ENCODE measurements around the gene SMIM7. TPM values are rescaled to one million over a fixed set of nuclear protein-coding genes. Genes with fewer than 3 reads are reported as not detected.

Gene SMIM7
- total RNA-seq, 2 experiments from 2014 or later = 44.3 to 47.4 TPM

GRCh38 chr19:16605553-16605994 lies 54.4 kb downstream of the SMIM7 start:
- Histone ChIP-seq H3K4me3 (ENCODE audit: low read length) (no peak overlapping the region), H3K27ac (ENCODE audit: low read depth in 1 of 2, low read length in 2 of 2) (no peak overlapping the region), H3K27me3 (ENCODE audit: control insufficient read depth in 1 of 2, insufficient read depth in 2 of 2, low read length in 2 of 2) (no peaks in the 10 kb centered on the region), H3K36me3 (ENCODE audit: insufficient read depth, low read length) (peaks cover 13% of the 10 kb centered on the region), H3K9me3 (ENCODE audit: control insufficient read depth in 1 of 2, insufficient read depth in 1 of 2, low read length in 2 of 2) (no peaks in the 10 kb centered on the region), H3K4me1 (ENCODE audit: insufficient read depth, low read length) (peaks cover 20% of the 10 kb centered on the region)
- DNase-seq = no peak
- no peak overlapping the region for H3K4me3 Mint-ChIP-seq
- peak overlapping the region; percentile 52 for H3K27ac Mint-ChIP-seq
- ChIA-PET CTCF (no interaction called here), POLR2A (no interaction called here)
- no peaks in the 10 kb centered on the region for H3K27me3 Mint-ChIP-seq
- H3K36me3 Mint-ChIP-seq (ENCODE audit: low read depth) = peaks cover 6% of the 10 kb centered on the region
- H3K4me1 Mint-ChIP-seq (ENCODE audit: low read depth) = peaks cover 51% of the 10 kb centered on the region
- intact Hi-C loops (cut with DNase I, micrococcal nuclease) = no loop called here
- TF ChIP-seq CTCF (IDR thresholded peaks at IDR 0.05) = no peak
- no peak for ATAC-seq (ENCODE audit: poor library complexity)
- H3K9me3 Mint-ChIP-seq = no peaks in the 10 kb centered on the region

- DNase-seq (no peak), ATAC-seq (ENCODE audit: poor library complexity) (no peak)
- Mint-ChIP-seq H3K4me1 (ENCODE audit: low read depth) (peaks cover 53% of the 10 kb centered on the region), H3K27ac (peak overlapping the region; percentile 52), H3K4me3 (no peak overlapping the region), H3K27me3 (no peaks in the 10 kb centered on the region), H3K9me3 (no peaks in the 10 kb centered on the region), H3K36me3 (ENCODE audit: low read depth) (peaks cover 5% of the 10 kb centered on the region)
- Histone ChIP-seq H3K9me3 (ENCODE audit: control insufficient read depth in 1 of 2, insufficient read depth in 1 of 2, low read length in 2 of 2) (no peaks in the 10 kb centered on the region), H3K27me3 (ENCODE audit: control insufficient read depth in 1 of 2, insufficient read depth in 2 of 2, low read length in 2 of 2) (no peaks in the 10 kb centered on the region), H3K4me1 (ENCODE audit: insufficient read depth, low read length) (peaks cover 23% of the 10 kb centered on the region), H3K27ac (ENCODE audit: low read depth in 1 of 2, low read length in 2 of 2) (no peak overlapping the region), H3K36me3 (ENCODE audit: insufficient read depth, low read length) (peaks cover 13% of the 10 kb centered on the region), H3K4me3 (ENCODE audit: low read length) (no peak overlapping the region)
- TF ChIP-seq CTCF (IDR thresholded peaks at IDR 0.05) = no peak
- CTCF ChIA-PET = no interaction called here
- intact Hi-C loops (cut with DNase I, micrococcal nuclease) = no loop called here
- POLR2A ChIA-PET = no interaction called here
Measured at GRCh38 chr19:16605115-16605514, 54.8 kb downstream of the SMIM7 start.

GRCh38 chr19:16604615-16605014 lies 55.3 kb downstream of the SMIM7 start:
- H3K9me3 ChIP-seq (ENCODE audit: control insufficient read depth in 1 of 2, insufficient read depth in 1 of 2, low read length in 2 of 2) = no peaks in the 10 kb centered on the region
- Mint-ChIP-seq H3K36me3 (ENCODE audit: low read depth) (peaks cover 5% of the 10 kb centered on the region), H3K4me1 (ENCODE audit: low read depth) (peaks cover 51% of the 10 kb centered on the region), H3K27me3 (no peaks in the 10 kb centered on the region), H3K27ac (no peak overlapping the region), H3K9me3 (no peaks in the 10 kb centered on the region), H3K4me3 (no peak overlapping the region)
- H3K4me1 ChIP-seq (ENCODE audit: insufficient read depth, low read length) = peaks cover 24% of the 10 kb centered on the region
- no peak overlapping the region for H3K4me3 ChIP-seq (ENCODE audit: low read length)
- ChIA-PET CTCF (no interaction called here), POLR2A (no interaction called here)
- no peak for ATAC-seq (ENCODE audit: poor library complexity)
- no peak overlapping the region for H3K27ac ChIP-seq (ENCODE audit: low read depth in 1 of 2, low read length in 2 of 2)
- no peak for DNase-seq
- H3K27me3 ChIP-seq (ENCODE audit: control insufficient read depth in 1 of 2, insufficient read depth in 2 of 2, low read length in 2 of 2) = no peaks in the 10 kb centered on the region
- peaks cover 13% of the 10 kb centered on the region for H3K36me3 ChIP-seq (ENCODE audit: insufficient read depth, low read length)
- TF ChIP-seq CTCF (IDR thresholded peaks at IDR 0.05) = no peak
- intact Hi-C loops (cut with DNase I, micrococcal nuclease) = no loop called here
